Stimulated activated CD4-positive, alpha-beta T cell treated with anti-CD3 and anti-CD28 coated beads, Interleukin-4, amount 100 ng/mL, for 48 hours (primary cell): ENCODE measurements around the gene PDE6G.

Experiments
- DNase-seq, 2 donors: peaks; one replicate each; pipeline ENCODE4 v3.0.0-alpha.2; 2020; ENCODE audit warnings: low read depth in 2 of 2

Gene PDE6G

GRCh38 chr17:81656118-81656743, at the start of gene PDE6G:
Gene PDE6G, minus strand, starts transcription at chr17:81656542. Its CDS starts 3,237 bp downstream, at chr17:81653305.
- no peak for DNase-seq

DNA sequence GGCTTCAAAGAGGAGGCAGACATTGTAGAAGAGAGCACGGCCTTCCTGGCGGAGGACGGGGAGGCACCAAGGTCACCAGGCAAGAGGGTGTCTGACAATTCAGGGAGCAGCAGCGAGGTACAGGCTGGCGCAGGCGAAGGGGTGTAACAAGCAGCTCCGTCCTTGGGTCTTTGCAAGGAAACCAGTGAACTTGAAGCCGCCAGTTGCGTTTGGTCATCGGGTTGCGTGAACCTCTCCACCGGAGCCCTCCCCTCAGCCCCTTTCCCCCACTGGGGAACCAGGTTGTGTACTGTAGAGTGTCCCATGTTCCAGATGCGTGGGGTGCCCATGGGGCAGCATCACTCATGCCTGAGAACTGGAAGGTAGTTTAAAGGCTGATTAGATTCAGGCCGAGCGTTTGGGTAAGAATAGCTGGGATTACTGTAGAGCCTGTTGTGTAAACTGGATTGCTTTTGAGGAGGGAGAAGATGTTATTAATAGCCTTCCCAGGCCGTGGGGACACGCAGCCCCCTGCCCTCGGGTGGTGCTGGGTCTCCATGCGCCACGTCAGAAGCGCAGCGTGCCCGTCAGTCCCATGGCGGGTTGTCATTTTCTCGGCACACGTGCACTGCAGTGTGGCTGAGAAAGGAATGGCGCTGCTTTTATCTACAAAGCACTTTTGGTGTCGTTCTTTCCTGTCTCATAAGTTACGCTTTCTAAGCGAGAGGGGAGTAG, 49.3 kb upstream of the PDE6G start:
- DNase-seq = no peak

- DNase-seq = no peak
These were observed 47.7 kb upstream of the PDE6G start for GRCh38 chr17:81703747-81704654.

GRCh38 chr17:81702934-81703746, 46.8 kb upstream of the PDE6G start, which contains the start of gene MRPL12:
Gene MRPL12, plus strand, starts transcription at chr17:81703367. Its CDS starts 135 bp downstream, at chr17:81703502.
- peak; percentile 82 to 90 for DNase-seq

GRCh38 chr17:81701288-81702071, 45.1 kb upstream of the PDE6G start:
- no peak for DNase-seq

DNA sequence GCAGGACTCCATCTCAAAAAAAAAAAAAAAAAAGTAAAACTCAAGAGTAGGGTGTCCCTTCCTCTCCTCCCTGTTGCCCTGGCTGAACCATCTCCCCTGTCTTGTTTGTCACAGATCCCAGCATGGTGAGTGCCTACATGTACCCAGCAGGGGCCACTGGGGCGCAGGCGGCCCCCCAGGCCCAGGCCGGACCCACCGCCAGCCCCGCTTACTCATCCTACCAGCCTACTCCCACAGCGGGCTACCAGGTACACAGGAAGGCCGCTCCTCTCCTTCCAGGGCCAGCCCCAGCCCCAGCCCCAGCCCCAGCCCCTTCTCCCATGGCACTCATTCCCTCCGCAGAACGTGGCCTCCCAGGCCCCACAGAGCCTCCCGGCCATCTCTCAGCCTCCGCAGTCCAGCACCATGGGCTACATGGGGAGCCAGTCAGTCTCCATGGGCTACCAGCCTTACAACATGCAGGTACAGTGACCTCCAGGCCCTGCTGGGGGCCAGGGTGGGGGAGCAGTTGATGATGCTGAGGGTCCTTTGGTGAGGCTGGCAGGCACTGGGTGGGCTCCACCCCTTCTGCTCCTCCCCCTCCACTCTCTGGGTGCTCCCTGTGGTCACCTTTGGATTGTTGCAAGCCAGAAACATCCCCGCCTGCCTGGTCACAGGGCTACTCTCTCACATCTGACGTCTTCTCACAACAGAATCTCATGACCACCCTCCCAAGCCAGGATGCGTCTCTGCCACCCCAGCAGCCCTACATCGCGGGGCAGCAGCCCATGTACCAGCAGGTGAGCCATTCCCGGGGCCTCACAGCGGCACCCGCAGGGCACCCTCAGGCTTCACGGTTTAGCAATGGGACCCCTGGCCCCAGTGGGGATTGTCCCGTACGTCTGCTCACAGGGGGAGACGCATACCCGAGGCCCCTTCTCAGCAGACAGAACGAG, 44.3 kb upstream of the PDE6G start:
- DNase-seq = no peak

DNA sequence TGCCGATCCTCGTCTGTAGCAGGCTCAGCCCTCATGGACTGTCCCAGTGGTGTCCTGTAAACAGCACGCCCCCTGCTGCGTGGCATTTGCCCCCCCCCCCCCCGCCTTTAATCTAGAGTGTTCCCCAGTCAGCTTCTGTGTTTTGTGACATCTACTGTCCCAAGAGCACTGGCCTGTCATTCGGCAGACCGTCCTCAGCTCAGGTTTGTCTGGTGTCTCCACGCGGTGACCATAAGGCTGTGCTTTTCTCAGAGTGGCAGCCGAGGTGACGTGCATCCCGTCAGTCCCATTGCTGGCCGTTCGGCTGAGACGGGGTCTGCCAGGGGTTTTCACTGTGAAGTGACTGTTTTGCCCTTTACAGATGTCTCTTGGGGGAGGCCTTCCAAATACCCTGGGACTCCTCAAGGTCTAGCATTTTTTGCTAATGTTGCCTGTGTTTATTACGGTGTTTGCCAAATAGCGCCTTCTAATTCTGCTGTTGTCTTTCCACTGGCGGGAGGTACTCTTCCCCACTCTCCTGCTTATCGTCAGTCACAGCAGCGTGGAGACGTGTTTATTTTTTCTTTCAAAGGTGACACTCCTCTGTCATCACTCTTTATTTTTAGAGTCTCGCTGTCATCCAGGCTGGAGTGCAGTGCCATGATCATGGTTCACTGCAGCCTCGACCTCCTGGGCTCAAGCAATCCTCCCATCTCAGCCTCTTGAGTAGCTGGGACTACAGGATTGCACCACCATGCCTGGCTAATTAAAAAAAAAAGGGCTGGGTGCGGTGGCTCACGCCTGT, 41.1 kb upstream of the PDE6G start:
- DNase-seq = no peak

DNA sequence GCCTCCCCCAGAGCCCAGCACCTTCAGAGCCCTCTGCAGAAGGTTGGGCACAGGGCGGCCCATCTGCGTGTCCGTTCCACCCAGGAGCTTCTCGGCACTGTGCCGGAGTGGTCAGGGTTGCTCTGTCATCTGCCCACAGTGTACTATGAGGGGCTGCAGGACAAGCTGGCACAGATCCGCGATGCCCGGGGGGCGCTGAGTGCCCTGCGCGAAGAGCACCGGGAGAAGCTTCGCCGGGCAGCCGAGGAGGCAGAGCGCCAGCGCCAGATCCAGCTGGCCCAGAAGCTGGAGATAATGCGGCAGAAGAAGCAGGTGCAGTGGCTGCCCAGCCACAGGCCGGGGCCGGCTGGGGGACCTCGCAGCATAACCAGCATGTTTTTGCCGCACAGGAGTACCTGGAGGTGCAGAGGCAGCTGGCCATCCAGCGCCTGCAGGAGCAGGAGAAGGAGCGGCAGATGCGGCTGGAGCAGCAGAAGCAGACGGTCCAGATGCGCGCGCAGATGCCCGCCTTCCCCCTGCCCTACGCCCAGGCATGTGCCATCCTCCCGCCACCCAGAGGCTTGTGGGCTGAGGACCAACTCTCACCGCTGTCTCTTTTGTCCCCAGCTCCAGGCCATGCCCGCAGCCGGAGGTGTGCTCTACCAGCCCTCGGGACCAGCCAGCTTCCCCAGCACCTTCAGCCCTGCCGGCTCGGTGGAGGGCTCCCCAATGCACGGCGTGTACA, 40.0 kb upstream of the PDE6G start:
- DNase-seq = no peak

GRCh38 chr17:81695801-81696200, 39.5 kb upstream of the PDE6G start:
- no peak for DNase-seq

DNA sequence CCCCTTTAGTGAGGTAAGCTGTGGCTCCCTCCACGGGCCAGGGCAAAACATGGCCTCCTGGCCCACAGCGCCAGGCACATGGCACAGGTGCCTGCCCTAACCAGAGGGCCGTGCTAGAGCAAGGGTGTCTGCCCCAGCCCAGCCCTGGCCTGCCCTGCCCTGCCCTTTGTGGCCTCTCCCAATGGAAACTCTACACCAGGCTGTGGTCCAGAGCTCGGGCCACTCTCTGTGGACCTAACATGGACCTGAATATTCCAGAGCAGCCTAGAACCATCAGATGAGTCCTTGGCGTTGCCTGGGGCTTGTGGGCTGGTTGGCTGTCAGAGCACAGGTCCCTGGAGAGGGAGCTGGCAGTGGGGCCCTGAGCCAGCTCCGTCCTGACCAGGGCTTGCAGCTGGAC, 38.9 kb upstream of the PDE6G start:
- DNase-seq = no peak

DNA sequence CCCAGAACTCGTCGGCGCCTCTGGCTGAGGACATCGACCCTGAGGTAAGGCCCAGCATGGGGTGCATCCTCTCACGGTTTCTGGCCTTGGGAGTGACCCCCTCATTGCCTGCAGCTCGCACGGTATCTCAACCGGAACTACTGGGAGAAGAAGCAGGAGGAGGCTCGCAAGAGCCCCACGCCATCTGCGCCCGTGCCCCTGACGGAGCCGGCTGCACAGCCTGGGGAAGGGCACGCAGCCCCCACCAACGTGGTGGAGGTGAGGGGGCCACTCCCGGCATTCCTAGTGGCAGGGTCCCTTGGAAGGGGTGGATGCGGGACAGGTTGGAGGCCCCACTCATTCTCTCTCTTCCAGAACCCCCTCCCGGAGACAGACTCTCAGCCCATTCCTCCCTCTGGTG, 38.5 kb upstream of the PDE6G start:
- DNase-seq = no peak

GRCh38 chr17:81693509-81694210, 37.3 kb upstream of the PDE6G start:
- DNase-seq = no peak

- DNase-seq = no peak
These were observed 35.3 kb upstream of the PDE6G start for GRCh38 chr17:81691608-81692007.

- no peak for DNase-seq
These were observed 34.9 kb upstream of the PDE6G start for GRCh38 chr17:81691196-81691595.

DNA sequence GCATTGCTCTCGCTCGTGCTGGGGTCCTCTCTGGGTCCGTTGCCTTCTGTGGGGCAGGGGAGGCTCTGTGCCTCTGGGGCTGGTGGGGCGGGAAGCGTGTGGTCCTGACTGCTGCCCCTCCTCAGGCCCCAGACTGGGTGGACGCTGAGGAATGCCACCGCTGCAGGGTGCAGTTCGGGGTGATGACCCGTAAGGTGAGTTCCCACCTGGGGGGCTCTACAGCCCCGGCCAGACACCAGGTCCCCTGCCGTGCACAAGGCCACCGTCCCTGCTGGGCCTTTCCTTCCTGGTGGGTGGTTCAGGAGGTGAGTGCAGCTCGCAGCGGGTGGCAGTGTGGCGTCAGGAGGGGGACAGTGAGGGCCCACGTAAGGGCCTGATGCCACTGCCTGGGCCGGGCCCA, 34.2 kb upstream of the PDE6G start:
- no peak for DNase-seq

DNA sequence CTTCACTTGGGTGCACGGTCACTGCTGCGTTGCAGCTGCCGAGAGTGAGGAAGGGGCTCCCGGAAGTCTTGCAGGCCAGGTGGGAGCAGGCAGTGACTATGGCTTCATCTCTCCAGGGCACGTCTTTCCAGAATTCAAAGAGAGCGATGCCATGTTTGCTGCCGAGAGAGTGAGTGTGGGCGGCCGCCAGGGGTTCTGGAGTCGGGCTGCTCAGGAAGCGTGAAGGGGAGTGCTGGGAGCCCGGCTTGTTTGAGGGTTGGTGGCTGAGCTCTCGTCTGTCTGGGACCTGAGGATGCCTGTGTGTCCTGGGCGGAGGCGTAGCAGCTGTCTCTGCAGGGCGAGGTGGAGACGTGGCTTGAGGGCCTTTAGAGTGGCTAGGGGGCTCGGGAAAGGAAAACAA, 33.7 kb upstream of the PDE6G start:
- no peak for DNase-seq

DNA sequence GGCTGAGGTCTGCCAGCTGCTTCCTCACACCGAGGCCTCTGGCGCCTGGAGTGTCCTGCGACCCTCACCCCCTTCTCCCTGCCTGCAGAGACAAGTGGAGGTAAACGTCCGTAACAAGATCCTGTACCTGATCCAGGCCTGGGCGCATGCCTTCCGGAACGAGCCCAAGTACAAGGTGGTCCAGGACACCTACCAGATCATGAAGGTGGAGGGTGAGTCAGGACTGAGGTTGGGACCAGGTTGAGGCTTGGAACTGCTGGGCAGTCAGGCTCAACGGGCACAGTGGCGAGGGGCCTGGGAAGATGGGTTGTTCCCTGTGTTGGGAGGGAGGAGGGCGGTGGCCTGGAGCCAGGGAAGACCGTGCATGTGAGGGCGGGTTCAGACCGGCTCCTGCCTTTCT, 32.3 kb upstream of the PDE6G start:
- DNase-seq = no peak
